Smooth muscle cell (in vitro differentiated cells): ENCODE measurements around the gene ENOSF1. TPM values are rescaled to one million over a fixed set of nuclear protein-coding genes. Genes with fewer than 3 reads are reported as not detected.

Source experiments
- DNase-seq: peaks from one replicate; lab custom pipeline; 2025; ENCODE audit not compliant: unreplicated experiment; lab: John Stamatoyannopoulos, UW
- H2AFZ ChIP-seq: fragments of 200-600 bp; sonication (generic); 2 replicates; pipeline ENCODE4 v1.6.0; 2016; ENCODE audit warnings: antibody characterized with exemption, low read depth, mild to moderate bottlenecking
- H3F3A ChIP-seq: fragments of 200-600 bp; sonication (generic); 2 replicates; pipeline ENCODE4 v1.6.0; 2017; ENCODE audit warnings: antibody characterized with exemption, low read depth
- H3K27ac ChIP-seq: fragments of 200-600 bp; sonication (generic); 2 replicates; pipeline ENCODE4 v1.5.1; 2016; ENCODE audit warnings: low read depth, mild to moderate bottlenecking
- H3K27me3 ChIP-seq: fragments of 200-600 bp; sonication (generic); 2 replicates; pipeline ENCODE4 v1.6.1; 2016; ENCODE audit warnings: low read depth, mild to moderate bottlenecking
- H3K36me3 ChIP-seq: fragments of 200-600 bp; sonication (generic); 2 replicates; pipeline ENCODE4 v1.5.1; 2016; ENCODE audit warnings: low read depth
- H3K4me1 ChIP-seq: fragments of 200-600 bp; sonication (generic); 2 replicates; pipeline ENCODE4 v1.5.1; 2016; ENCODE audit warnings: low read depth
- H3K4me2 ChIP-seq: fragments of 200-600 bp; sonication (generic); 2 replicates; pipeline ENCODE4 v1.6.0; 2016; ENCODE audit warnings: mild to moderate bottlenecking
- H3K4me3 ChIP-seq: fragments of 200-600 bp; sonication (generic); 2 replicates; pipeline ENCODE4 v1.5.1; 2016; ENCODE audit warnings: mild to moderate bottlenecking
- H3K79me2 ChIP-seq: fragments of 200-600 bp; sonication (generic); 2 replicates; pipeline ENCODE4 v1.6.0; 2016; ENCODE audit warnings: low read depth, mild to moderate bottlenecking
- H3K9ac ChIP-seq: fragments of 200-600 bp; sonication (generic); 2 replicates; pipeline ENCODE4 v1.6.0; 2016; ENCODE audit warnings: low read depth
- H3K9me3 ChIP-seq: fragments of 200-600 bp; sonication (generic); replicated peaks from 2 replicates; pipeline ENCODE4 v1.5.1; 2016; ENCODE audit warnings: low read depth
- H4K20me1 ChIP-seq: fragments of 200-600 bp; sonication (generic); 2 replicates; pipeline ENCODE4 v1.6.0; 2016; ENCODE audit warnings: low read depth
- CTCF ChIP-seq: fragments of 200-600 bp; sonication (generic); IDR thresholded peaks from 2 replicates; pipeline ENCODE4 v1.5.1; 2017; ENCODE audit warnings: borderline replicate concordance, mild to moderate bottlenecking, antibody characterized with exemption; ENCODE audit not compliant: insufficient read depth, poor library complexity, severe bottlenecking
- WGBS: methylation state at CpG from one replicate; pipeline ENCODE4 v1.1.7; 2016; ENCODE audit warnings: low lambda C conversion rate; 5-methylcytosine and 5-hydroxymethylcytosine counted together
- polyA plus RNA-seq: library from polyadenylated mRNA; unstranded; fragments of >200 nt; fragmentation: Nextera tagmentation; extraction: Ambion mirVana; gene quantifications from 2 replicates; pipeline ENCODE4 v1.2.1, GENCODE V29; 2016
- total RNA-seq: library from RNA; depleted of rRNA; stranded (reverse); fragments of >200 nt; gene quantifications from 2 replicates; pipeline ENCODE4 v1.2.3, GENCODE V29; 2014

The ENOSF1 gene
- total and polyA plus RNA-seq, 2 experiments from 2014 or later, result 6.6 to 12.4 TPM

GRCh38 chr18:641224-641623 is 71.2 kb downstream of the ENOSF1 start:
- no peaks in the 10 kb centered on the region for H3F3A ChIP-seq
- H3K4me1 ChIP-seq, result no peaks in the 10 kb centered on the region
- TF ChIP-seq CTCF, result no peak
- no peaks in the 10 kb centered on the region for H3K36me3 ChIP-seq
- H3K27ac ChIP-seq, result no peak overlapping the region
- H3K9me3 ChIP-seq, result no peaks in the 10 kb centered on the region
- H3K4me3 ChIP-seq, result no peak overlapping the region
- no peaks in the 10 kb centered on the region for H3K27me3 ChIP-seq
- H4K20me1 ChIP-seq, result no peaks in the 10 kb centered on the region
- 94% methylated on average over 6 of the region's 6 CpGs for WGBS
- H3K4me2 ChIP-seq, result no peak overlapping the region
- H3K79me2 ChIP-seq, result no peaks in the 10 kb centered on the region
- no peak overlapping the region for H2AFZ ChIP-seq
- no peak for DNase-seq
- H3K9ac ChIP-seq, result no peak overlapping the region

- peaks cover 11% of the 10 kb centered on the region for H3K4me1 ChIP-seq
- peak overlapping the region; percentile 5 for H3K4me2 ChIP-seq
- peak overlapping the region; percentile 12 for H3K27ac ChIP-seq
- H3K36me3 ChIP-seq, result no peaks in the 10 kb centered on the region
- 33% methylated on average over 8 of the region's 8 CpGs for WGBS
- H3F3A ChIP-seq, result peaks cover 4% of the 10 kb centered on the region
- no peaks in the 10 kb centered on the region for H3K79me2 ChIP-seq
- DNase-seq, result no peak
- TF ChIP-seq CTCF, result no peak
- no peaks in the 10 kb centered on the region for H3K27me3 ChIP-seq
- no peak overlapping the region for H2AFZ ChIP-seq
- H3K4me3 ChIP-seq, result no peak overlapping the region
- H4K20me1 ChIP-seq, result no peaks in the 10 kb centered on the region
- no peak overlapping the region for H3K9ac ChIP-seq
- H3K9me3 ChIP-seq, result no peaks in the 10 kb centered on the region
Measured at GRCh38 chr18:635171-635570, 77.3 kb downstream of the ENOSF1 start.

GRCh38 chr18:634551-635045 is 77.8 kb downstream of the ENOSF1 start:
- no peak for TF ChIP-seq CTCF
- Histone ChIP-seq H3K79me2 (no peaks in the 10 kb centered on the region), H2AFZ (peak overlapping the region; percentile 3), H4K20me1 (no peaks in the 10 kb centered on the region), H3K9me3 (no peaks in the 10 kb centered on the region), H3K9ac (no peak overlapping the region), H3K27me3 (no peaks in the 10 kb centered on the region), H3K4me2 (peak overlapping the region; percentile 5), H3K27ac (peak overlapping the region; percentile 12), H3K36me3 (no peaks in the 10 kb centered on the region), H3K4me1 (peaks cover 11% of the 10 kb centered on the region), H3K4me3 (no peak overlapping the region), H3F3A (peaks cover 4% of the 10 kb centered on the region)
- DNase-seq, result no peak
- 47% methylated on average over 2 of the region's 2 CpGs for WGBS

- no peak overlapping the region for H2AFZ ChIP-seq
- no peaks in the 10 kb centered on the region for H3K27me3 ChIP-seq
- H3K4me3 ChIP-seq, result no peak overlapping the region
- no peak overlapping the region for H3K27ac ChIP-seq
- H3K4me2 ChIP-seq, result no peak overlapping the region
- no peak for DNase-seq
- H4K20me1 ChIP-seq, result no peaks in the 10 kb centered on the region
- H3K9me3 ChIP-seq, result no peaks in the 10 kb centered on the region
- no peak for TF ChIP-seq CTCF
- H3K4me1 ChIP-seq, result peaks cover 11% of the 10 kb centered on the region
- no peaks in the 10 kb centered on the region for H3K36me3 ChIP-seq
- H3K9ac ChIP-seq, result no peak overlapping the region
- no peaks in the 10 kb centered on the region for H3K79me2 ChIP-seq
- peaks cover 4% of the 10 kb centered on the region for H3F3A ChIP-seq
Measured at GRCh38 chr18:631560-631959, 80.9 kb downstream of the ENOSF1 start.
